Panc1 (cell line): Measurements from ENCODE around the gene IL22. TPM values are rescaled to one million over a fixed set of nuclear protein-coding genes. Genes with fewer than 3 reads are reported as not detected.

Source experiments
- ATAC-seq: fragments of 200-7000 bp; cut with Tn5 transposase; 2 replicates; pipeline ENCODE4 v1.9.1; 2020; ENCODE audit warnings: mild to moderate bottlenecking, moderate library complexity
- BruUV-seq: library from RNA; stranded (reverse); fragments of 400-500 nt; replicated peaks from 2 replicates; lab custom pipeline; 2021; lab: Mats Ljungman, UMichigan
- CTCF ChIA-PET: fragments of 300-600 bp; sonication (Branson Sonifier 250); formaldehyde crosslinking; loops from one replicate; lab custom pipeline; 2022; ENCODE audit warnings: antibody characterized with exemption; lab: Charles Lee
- POLR2A ChIA-PET: fragments of 300-600 bp; sonication (Branson Sonifier 250); formaldehyde crosslinking; loops from one replicate; lab custom pipeline; 2022; ENCODE audit warnings: antibody characterized with exemption; lab: Charles Lee
- DNase-seq: peaks from one replicate; pipeline ENCODE4 v3.0.0-alpha.2; 2010; ENCODE audit warnings: low read depth, low spot score
- H3K27ac ChIP-seq: 2 replicates; pipeline ENCODE4 v1.5.1; 2011; ENCODE audit warnings: mild to moderate bottlenecking, low read length, inconsistent platforms
- H3K27me3 ChIP-seq: fragments of 200-500 bp; sonication (Bioruptor generic); 2 replicates; pipeline ENCODE4 v1.6.0; 2014; ENCODE audit warnings: low read length, inconsistent platforms; ENCODE audit not compliant: control insufficient read depth, insufficient read depth
- H3K36me3 ChIP-seq: fragments of 200-500 bp; sonication (Bioruptor generic); 2 replicates; pipeline ENCODE4 v1.5.1; 2014; ENCODE audit warnings: inconsistent platforms, mild to moderate bottlenecking, low read length, moderate library complexity; ENCODE audit not compliant: control insufficient read depth, insufficient read depth
- H3K4me1 ChIP-seq: 2 replicates; pipeline ENCODE4 v1.5.1; 2011; ENCODE audit warnings: inconsistent platforms, mild to moderate bottlenecking, low read length, moderate library complexity; ENCODE audit not compliant: control insufficient read depth, insufficient read depth
- H3K4me3 ChIP-seq, 2 experiments: 2 replicates each; pipeline ENCODE4 v1.5.1; 2011 to 2012; ENCODE audit warnings: low read depth in 2 of 2, low read length in 2 of 2, mild to moderate bottlenecking in 2 of 2, inconsistent platforms in 1 of 2, moderate library complexity in 1 of 2
- H3K9me3 ChIP-seq: fragments of 200-500 bp; sonication (Bioruptor generic); 2 replicates; pipeline ENCODE4 v1.5.1; 2014; ENCODE audit warnings: low read depth, mild to moderate bottlenecking, inconsistent platforms, low read length, moderate library complexity; ENCODE audit not compliant: control insufficient read depth, insufficient read depth
- CTCF ChIP-seq: fragments of 450-650 bp; IDR thresholded peaks from 2 replicates; pipeline ENCODE4 v1.5.1; 2017; ENCODE audit warnings: mild to moderate bottlenecking
- POLR2AphosphoS5 ChIP-seq: IDR thresholded peaks from 2 replicates; pipeline ENCODE4 v1.6.1; 2012; ENCODE audit warnings: mild to moderate bottlenecking, low read depth, low read length, moderate library complexity
- REST ChIP-seq, 2 experiments: IDR thresholded peaks; 2 replicates each; pipeline ENCODE4 v1.6.1; 2011 to 2012; ENCODE audit warnings: low read depth in 2 of 2, control low read depth in 1 of 2, low read length in 1 of 2, mild to moderate bottlenecking in 1 of 2, moderate library complexity in 1 of 2; ENCODE audit not compliant: insufficient read depth in 1 of 2
- SIN3A ChIP-seq: IDR thresholded peaks from 2 replicates; pipeline ENCODE4 v1.6.1; 2012; ENCODE audit warnings: low read depth, mild to moderate bottlenecking, low read length, moderate library complexity, borderline replicate concordance; ENCODE audit not compliant: insufficient read depth
- TCF7L2 ChIP-seq: IDR thresholded peaks from 2 replicates; pipeline ENCODE4 v1.6.1; 2011; ENCODE audit warnings: mild to moderate bottlenecking, low read depth, low read length, inconsistent platforms
- in situ Hi-C: cut with HindIII; loops from 2 replicates; pipeline ENCODE4 v1.10.0; 2016; ENCODE audit warnings: low sequenced_read_pairs, low pct_unique_long_range_greater_than_20kb
- intact Hi-C: fragments of 100-400 bp; cut with micrococcal nuclease; formaldehyde crosslinking; loops from one replicate; pipeline ENCODE4 v1.10.0; 2022; ENCODE audit not compliant: unreplicated experiment
- total RNA-seq: library from RNA; stranded (reverse); gene quantifications from one replicate; pipeline ENCODE4 v1.2.1, GENCODE V29; 2021; ENCODE audit not compliant: unreplicated experiment

Gene IL22
- total RNA-seq, 1 experiment from 2014 or later = not detected

DNA sequence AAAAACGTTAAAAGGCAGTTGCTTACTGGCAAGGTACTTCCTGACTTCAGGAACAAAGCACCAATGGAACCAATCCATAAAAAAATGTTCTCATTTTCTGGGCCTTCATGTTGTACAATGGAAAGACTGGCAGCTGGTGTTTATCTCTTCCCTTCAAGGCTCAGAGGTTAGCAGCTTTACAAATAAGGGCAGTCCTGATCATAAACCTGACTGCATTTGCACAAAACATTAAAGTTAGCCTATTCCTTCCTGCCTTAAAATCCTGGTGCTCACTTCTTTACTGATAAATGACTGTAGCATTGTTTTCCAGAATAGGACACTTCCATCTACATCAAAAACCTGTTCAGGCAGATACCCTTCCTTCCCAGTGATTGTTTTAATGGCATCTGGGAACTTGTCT lies 47.0 kb downstream of the IL22 start:
- Histone ChIP-seq H3K27me3 (no peaks in the 10 kb centered on the region), H3K4me3 (no peak overlapping the region), H3K4me1 (no peaks in the 10 kb centered on the region; the same call in 1 of the 2 replicates), H3K36me3 (no peaks in the 10 kb centered on the region), H3K27ac (no peak overlapping the region), H3K9me3 (no peaks in the 10 kb centered on the region)
- TF ChIP-seq CTCF (no peak), REST (IDR thresholded peaks at IDR 0.05; ENCODE audit: insufficient read depth in 1 of 2, low read depth in 2 of 2, low read length in 1 of 2) (no peak), POLR2AphosphoS5 (no peak), SIN3A (no peak), TCF7L2 (no peak)
- DNase-seq (no peak), ATAC-seq (no peak)
- no TSS peak for BruUV-seq
- in situ Hi-C loops (no loop called here), intact Hi-C loops (no loop called here)
- ChIA-PET CTCF (no interaction called here), POLR2A (no interaction called here)

DNA sequence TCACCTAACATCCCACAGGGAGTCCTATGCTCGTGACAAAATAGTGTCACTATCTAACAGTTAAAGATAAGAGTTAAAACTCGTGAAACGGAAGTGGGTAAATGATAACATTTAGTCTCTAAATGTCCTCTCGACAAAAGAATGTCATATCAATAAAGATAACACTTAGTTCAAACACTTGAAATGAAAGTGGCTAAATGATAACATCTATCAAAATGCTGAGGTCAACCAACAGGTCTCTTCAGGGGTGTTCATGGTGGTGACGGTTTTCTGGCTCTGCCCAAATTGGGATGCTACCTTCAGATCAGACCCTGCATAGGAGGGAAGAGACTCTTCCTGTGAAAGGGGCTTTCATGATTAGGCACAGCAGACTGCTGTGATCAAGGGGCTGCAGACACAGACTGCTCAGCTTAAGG lies 49.9 kb downstream of the IL22 start:
- ChIA-PET POLR2A (no interaction called here), CTCF (no interaction called here)
- TF ChIP-seq TCF7L2 (no peak), POLR2AphosphoS5 (no peak), SIN3A (no peak), REST (IDR thresholded peaks at IDR 0.05; ENCODE audit: insufficient read depth in 1 of 2, low read depth in 2 of 2, low read length in 1 of 2) (no peak), CTCF (no peak)
- no peak for DNase-seq
- Histone ChIP-seq H3K36me3 (no peaks in the 10 kb centered on the region), H3K9me3 (no peaks in the 10 kb centered on the region), H3K27me3 (no peaks in the 10 kb centered on the region), H3K27ac (no peak overlapping the region), H3K4me1 (no peaks in the 10 kb centered on the region; the same call in 1 of the 2 replicates), H3K4me3 (no peak overlapping the region)
- ATAC-seq = no peak
- no TSS peak for BruUV-seq
- in situ Hi-C loops = no loop called here
- intact Hi-C loops = no loop called here
